ENCODE data around the gene SRRM2. TPM values are rescaled to one million over a fixed set of nuclear protein-coding genes. Genes with fewer than 3 reads are reported as not detected.
A peak's percentile ranks its signal among the peaks of the same experiment; 100 is the strongest.

Gene SRRM2
- total RNA-seq, 1 experiment from 2014 or later: 107 TPM

GRCh38 chr16:2814551-2815298 lies 62.3 kb downstream of the SRRM2 start:
- H3K27me3 ChIP-seq: peaks cover 20% of the 10 kb centered on the region

GRCh38 chr16:2815299-2815771 lies 62.9 kb downstream of the SRRM2 start:
- Histone ChIP-seq H3K36me3 (no peaks in the 10 kb centered on the region), H3K27ac (no peak overlapping the region), H3K27me3 (peaks cover 24% of the 10 kb centered on the region), H3K9me3 (replicated peaks) (no peaks in the 10 kb centered on the region), H3K4me1 (peaks cover 4% of the 10 kb centered on the region), H3K4me3 (no peak overlapping the region)
- DNase-seq: peak; percentile 40 to 55

More at GRCh38 chr16:2814551-2815298, 62.3 kb downstream of the SRRM2 start:
- H3K27ac ChIP-seq: no peak overlapping the region
- DNase-seq: peak in 1 of 2 experiments; percentile 32
- peaks cover 4% of the 10 kb centered on the region for H3K4me1 ChIP-seq
- H3K9me3 ChIP-seq (replicated peaks): no peaks in the 10 kb centered on the region
- H3K4me3 ChIP-seq: no peak overlapping the region
- no peaks in the 10 kb centered on the region for H3K36me3 ChIP-seq

- Histone ChIP-seq H3K4me1 (peaks cover 4% of the 10 kb centered on the region), H3K27me3 (peaks cover 30% of the 10 kb centered on the region), H3K4me3 (no peak within 1 kb of the TSS), H3K9me3 (replicated peaks) (no peaks in the 10 kb centered on the region), H3K36me3 (no peaks in the 10 kb centered on the region), H3K27ac (no peak within 1 kb of the TSS)
- no peak for DNase-seq
Observed at GRCh38 chr16:2816751-2817339, 64.4 kb downstream of the SRRM2 start, which contains the start of gene PRSS21. Gene PRSS21 (plus strand): TSS chr16:2817237. CDS start chr16:2817269, 32 bp downstream.

GRCh38 chr16:2817340-2818271 lies 65.2 kb downstream of the SRRM2 start:
- Histone ChIP-seq H3K27me3 (peaks cover 31% of the 10 kb centered on the region), H3K27ac (no peak overlapping the region), H3K4me1 (peaks cover 4% of the 10 kb centered on the region), H3K36me3 (no peaks in the 10 kb centered on the region), H3K9me3 (replicated peaks) (no peaks in the 10 kb centered on the region), H3K4me3 (no peak overlapping the region)
- no peak for DNase-seq

- DNase-seq: no peak
- H3K4me1 ChIP-seq: peaks cover 4% of the 10 kb centered on the region
- no peak overlapping the region for H3K27ac ChIP-seq
- peaks cover 32% of the 10 kb centered on the region for H3K27me3 ChIP-seq
- no peaks in the 10 kb centered on the region for H3K36me3 ChIP-seq
- no peaks in the 10 kb centered on the region for H3K9me3 ChIP-seq (replicated peaks)
- H3K4me3 ChIP-seq: no peak overlapping the region
Observed at GRCh38 chr16:2818272-2818876, 65.9 kb downstream of the SRRM2 start.

GRCh38 chr16:2819179-2819938 lies 66.9 kb downstream of the SRRM2 start:
- H3K27me3 ChIP-seq: peaks cover 32% of the 10 kb centered on the region
- H3K4me1 ChIP-seq: peaks cover 4% of the 10 kb centered on the region
- H3K4me3 ChIP-seq: no peak overlapping the region
- DNase-seq: no peak
- H3K36me3 ChIP-seq: no peaks in the 10 kb centered on the region
- no peaks in the 10 kb centered on the region for H3K9me3 ChIP-seq (replicated peaks)
- no peak overlapping the region for H3K27ac ChIP-seq

- Histone ChIP-seq H3K27me3 (peaks cover 34% of the 10 kb centered on the region), H3K4me3 (no peak overlapping the region), H3K9me3 (replicated peaks) (no peaks in the 10 kb centered on the region), H3K36me3 (no peaks in the 10 kb centered on the region), H3K27ac (no peak overlapping the region), H3K4me1 (peaks cover 3% of the 10 kb centered on the region)
- DNase-seq: no peak
Observed at GRCh38 chr16:2819939-2820835, 67.7 kb downstream of the SRRM2 start.

Other genes starting within 250 kb of the SRRM2 start
- gene ATP6V0C, start 238.7 kb upstream of the SRRM2 start, total RNA-seq (2014; rRNA removed; shearing (Covaris generic)): 28.7 and 28.8 TPM in 2 replicates
- 14.8 and 16.1 TPM in 2 replicates for gene AMDHD2, start 232.3 kb upstream of the SRRM2 start, total RNA-seq (2014; rRNA removed; shearing (Covaris generic))
- gene CEMP1, start 221.2 kb upstream of the SRRM2 start, total RNA-seq (2014; rRNA removed; shearing (Covaris generic)): not detected in 2 replicates
- 27.9 and 28.0 TPM in 2 replicates for gene PDPK1, start 214.6 kb upstream of the SRRM2 start, total RNA-seq (2014; rRNA removed; shearing (Covaris generic))
- gene KCTD5, start 70.1 kb upstream of the SRRM2 start, total RNA-seq (2014; rRNA removed; shearing (Covaris generic)): 42.0 and 42.9 TPM in 2 replicates
- 0.33 and 0.40 TPM in 2 replicates for gene PRSS27, start 32.4 kb upstream of the SRRM2 start, total RNA-seq (2014; rRNA removed; shearing (Covaris generic))
- 90.5 and 119 TPM in 2 replicates for gene ELOB, start 24.6 kb downstream of the SRRM2 start, total RNA-seq (2014; rRNA removed; shearing (Covaris generic))
- not detected in 2 replicates for gene PRSS33, start 34.9 kb downstream of the SRRM2 start, total RNA-seq (2014; rRNA removed; shearing (Covaris generic))
- not detected in 2 replicates for gene PRSS41, start 45.8 kb downstream of the SRRM2 start, total RNA-seq (2014; rRNA removed; shearing (Covaris generic))
- not detected in 2 replicates for gene PRSS21, start 64.6 kb downstream of the SRRM2 start, total RNA-seq (2014; rRNA removed; shearing (Covaris generic))
- not detected in 2 replicates for gene ZG16B, start 77.7 kb downstream of the SRRM2 start, total RNA-seq (2014; rRNA removed; shearing (Covaris generic))
- gene PRSS22, start 105.5 kb downstream of the SRRM2 start, total RNA-seq (2014; rRNA removed; shearing (Covaris generic)): not detected in 2 replicates
- 35.4 and 40.6 TPM in 2 replicates for gene FLYWCH2, start 130.6 kb downstream of the SRRM2 start, total RNA-seq (2014; rRNA removed; shearing (Covaris generic))
- 9.1 and 9.7 TPM in 2 replicates for gene FLYWCH1, start 159.3 kb downstream of the SRRM2 start, total RNA-seq (2014; rRNA removed; shearing (Covaris generic))
- 13.8 and 14.9 TPM in 2 replicates for gene KREMEN2, start 211.6 kb downstream of the SRRM2 start, total RNA-seq (2014; rRNA removed; shearing (Covaris generic))
- 28.1 and 34.1 TPM in 2 replicates for gene PAQR4, start 216.7 kb downstream of the SRRM2 start, total RNA-seq (2014; rRNA removed; shearing (Covaris generic))
- 34.8 and 45.8 TPM in 2 replicates for gene PKMYT1, start 227.8 kb downstream of the SRRM2 start, total RNA-seq (2014; rRNA removed; shearing (Covaris generic))